GM12878 (cell line): ENCODE measurements around the gene IL18R1. TPM values are rescaled to one million over a fixed set of nuclear protein-coding genes. Genes with fewer than 3 reads are reported as not detected.

Experiments used
- ATAC-seq: fragments of 200-7000 bp; cut with Tn5 transposase; 3 replicates; pipeline ENCODE4 v1.9.1; 2020; ENCODE audit warnings: mild to moderate bottlenecking, moderate library complexity
- BruUV-seq: library from RNA; stranded (reverse); fragments of 400-500 nt; replicated peaks from 2 replicates; lab custom pipeline; 2021; lab: Mats Ljungman, UMichigan
- CTCF ChIA-PET: fragments of 300-600 bp; sonication (Branson Sonifier 250); formaldehyde crosslinking; extraction: SDS; loops from one replicate; lab custom pipeline; 2021; ENCODE audit warnings: inconsistent platforms; lab: Yijun Ruan, JAX
- POLR2A ChIA-PET: fragments of 350-600 bp; formaldehyde crosslinking; extraction: SDS; loops from one replicate; lab custom pipeline; 2021; ENCODE audit warnings: inconsistent platforms; lab: Charles Lee
- RAD21 ChIA-PET: fragments of 300-600 bp; sonication (Branson Sonifier 250); formaldehyde crosslinking; loops from one replicate; lab custom pipeline; 2023; ENCODE audit warnings: antibody characterized with exemption; ENCODE audit not compliant: unreplicated experiment; lab: Charles Lee
- SMC1A ChIA-PET: fragments of 300-600 bp; sonication (Branson Sonifier 250); formaldehyde crosslinking; loops from one replicate; lab custom pipeline; 2023; ENCODE audit not compliant: unreplicated experiment, uncharacterized antibody; lab: Charles Lee
- DNase-seq: peaks from one replicate; pipeline ENCODE4 v3.0.0-alpha.2; 2011; ENCODE audit warnings: low read depth, low spot score
- FAIRE-seq: peaks from 3 replicates; lab custom pipeline; 2011; peaks lifted over from hg19 to GRCh38; lab: Jason Lieb, UNC
- H2AFZ ChIP-seq: 2 replicates; pipeline ENCODE4 v1.6.0; 2011; ENCODE audit warnings: low read depth, low read length, control low read depth; ENCODE audit not compliant: control insufficient read depth
- H3K27ac ChIP-seq: 2 replicates; pipeline ENCODE4 v1.5.1; 2011; ENCODE audit warnings: control low read depth; ENCODE audit not compliant: control insufficient read depth, insufficient read depth
- H3K27me3 ChIP-seq, 2 experiments: replicated peaks in 1 of 2; 2 replicates each; pipeline versions ENCODE4 v1.6.0 to v1.6.1; 2011; ENCODE audit warnings: low read length in 1 of 2; ENCODE audit not compliant: control insufficient read depth in 2 of 2, insufficient read depth in 2 of 2
- H3K36me3 ChIP-seq, 2 experiments: 2 replicates each; pipeline ENCODE4 v1.5.1; 2011; ENCODE audit warnings: low read length in 1 of 2; ENCODE audit not compliant: control insufficient read depth in 2 of 2, insufficient read depth in 2 of 2
- H3K4me1 ChIP-seq: 2 replicates; pipeline ENCODE4 v1.6.1; 2011; ENCODE audit warnings: mild to moderate bottlenecking, low read length, moderate library complexity, mixed read lengths; ENCODE audit not compliant: control insufficient read depth, insufficient read depth
- H3K4me2 ChIP-seq: 2 replicates; pipeline ENCODE4 v1.6.0; 2011; ENCODE audit warnings: control low read depth; ENCODE audit not compliant: control insufficient read depth, insufficient read depth
- H3K4me3 ChIP-seq: fragments of 200-600 bp; sonication (generic); 2 replicates; pipeline ENCODE4 v1.5.1; 2016
- H3K79me2 ChIP-seq: 2 replicates; pipeline ENCODE4 v1.6.0; 2011; ENCODE audit warnings: low read length; ENCODE audit not compliant: control insufficient read depth, insufficient read depth
- H3K9ac ChIP-seq: 2 replicates; pipeline ENCODE4 v1.8.0; 2011; ENCODE audit warnings: low read length, control low read depth, mixed read lengths; ENCODE audit not compliant: control insufficient read depth, insufficient read depth
- H3K9me3 ChIP-seq: replicated peaks from 3 replicates; pipeline ENCODE4 v1.5.1; 2011; ENCODE audit warnings: mild to moderate bottlenecking, low read length; ENCODE audit not compliant: control insufficient read depth, insufficient read depth
- H4K20me1 ChIP-seq: 2 replicates; pipeline ENCODE4 v1.6.0; 2011; ENCODE audit not compliant: control insufficient read depth, insufficient read depth
- ATF2 ChIP-seq: IDR thresholded peaks from 2 replicates; pipeline ENCODE4 v1.6.1; 2012; ENCODE audit warnings: low read length, inconsistent platforms
- BCLAF1 ChIP-seq: fragments of 450-650 bp; IDR thresholded peaks from 2 replicates; pipeline ENCODE4 v1.6.1; 2017; ENCODE audit warnings: antibody characterized with exemption, mild to moderate bottlenecking, moderate library complexity
- CREB1 ChIP-seq: IDR thresholded peaks from 2 replicates; pipeline ENCODE4 v1.6.1; 2012; ENCODE audit warnings: low read depth, mild to moderate bottlenecking, inconsistent platforms
- E2F4 ChIP-seq: IDR thresholded peaks from 2 replicates; pipeline ENCODE4 v1.6.1; 2012; ENCODE audit warnings: low read depth, low read length, improper control_type of control experiment
- FOXM1 ChIP-seq: IDR thresholded peaks from 2 replicates; pipeline ENCODE4 v1.6.1; 2012; ENCODE audit warnings: low read depth, mild to moderate bottlenecking, inconsistent platforms, low read length, moderate library complexity
- IRF4 ChIP-seq: IDR thresholded peaks from 2 replicates; pipeline ENCODE4 v1.6.1; 2011; ENCODE audit warnings: low read depth, low read length
- MTA3 ChIP-seq: IDR thresholded peaks from 2 replicates; pipeline ENCODE4 v1.6.1; 2012; ENCODE audit warnings: low read length, inconsistent platforms, borderline replicate concordance
- POLR2A ChIP-seq: IDR thresholded peaks from 2 replicates; pipeline ENCODE4 v1.6.1; 2011; ENCODE audit warnings: low read depth, mild to moderate bottlenecking, low read length
- POU2F2 ChIP-seq: IDR thresholded peaks from 3 replicates; pipeline ENCODE4 v1.6.1; 2011; ENCODE audit warnings: low read depth, mild to moderate bottlenecking, low read length, borderline replicate concordance
- STAT3 ChIP-seq: IDR thresholded peaks from 2 replicates; pipeline ENCODE4 v1.6.1; 2011; ENCODE audit warnings: low read depth, low read length, improper control_type of control experiment
- WGBS: methylation state at CpG from one replicate; pipeline ENCODE4 v1.1.6; 2016; ENCODE audit warnings: low lambda C conversion rate; ENCODE audit not compliant: insufficient replicate concordance, insufficient coverage; ENCODE audit errors: missing lambda C conversion rate; 5-methylcytosine and 5-hydroxymethylcytosine counted together
- in situ Hi-C: fragments of 300-500 bp; cut with MboI; formaldehyde crosslinking; loops from 9 replicates; pipeline ENCODE4 v1.14.3; 2018; ENCODE audit warnings: mixed read lengths
- intact Hi-C: fragments of 100-400 bp; cut with micrococcal nuclease; formaldehyde crosslinking; loops from one replicate; pipeline ENCODE4 v1.14.2; 2022; ENCODE audit not compliant: unreplicated experiment
- polyA plus RNA-seq, 11 experiments: library from polyadenylated mRNA; depleted of rRNA in 4 of 11; unstranded in 6 of 11; stranded (reverse) in 5 of 11; fragments of >200 nt; fragmentation: Nextera tagmentation in 4 of 11; fragmentation: Illumina TruSeq in 1 of 11; extraction: Ambion mirVana in 4 of 11; extraction: Trizol in 1 of 11; gene quantifications; 1 replicate in 1 of 11; 2 replicates in 10 of 11; pipeline versions ENCODE4 v1.2.1 to v1.2.3, GENCODE V29; 2011 to 2016; ENCODE audit warnings: inconsistent platforms in 2 of 11, missing spikeins in 2 of 11, low read depth in 1 of 11
- total RNA-seq, 4 experiments: library from RNA; depleted of rRNA in 3 of 4; stranded (reverse); fragments of >200 nt in 3 of 4; fragmentation: Illumina TruSeq in 1 of 4; extraction: Trizol in 1 of 4; gene quantifications; 2 replicates each; pipeline versions ENCODE4 v1.2.1 to v1.2.3, GENCODE V29; 2013 to 2021

Gene IL18R1
- total and polyA plus RNA-seq, 10 of the 15 experiments (the other 5 are each of a cell fraction or from before 2014, with no cell fraction given) = 3.5 to 15.5 (median 11.1) TPM

GRCh38 chr2:102435741-102436140 lies 80.1 kb downstream of the IL18R1 start:
- intact Hi-C loops (loop anchor here (1.0 to 5.0 kb wide), 3 partner anchors 17 to 353 kb away; no protein-coding TSS in a partner anchor), in situ Hi-C loops (no loop called here)
- no peak for DNase-seq
- no peaks in the 10 kb centered on the region for H3K27me3 ChIP-seq
- TF ChIP-seq FOXM1 (0 out of 2 replicates have a peak, but pooled peaks have one; percentile 0), MTA3 (no peak)
- H3K9me3 ChIP-seq = no peaks in the 10 kb centered on the region; the same call in 1 of the 3 replicates
- no peak overlapping the region for H3K9ac ChIP-seq
- ChIA-PET RAD21 (interaction anchor here (1.1 to 2.3 kb wide), 12 partner anchors 11 to 606 kb away, joined by 3 to 8 read pairs (median 4); partner anchors contain the start of gene IL18R1), CTCF (interaction anchor here (0.5 to 5.8 kb wide), 11 partner anchors 11 to 430 kb away, joined by 3 to 34 read pairs (median 3); partner anchors contain the start of gene IL18RAP), SMC1A (interaction anchor here (0.7 to 5.0 kb wide), 11 partner anchors 10 to 552 kb away, joined by 3 to 24 read pairs (median 4); no protein-coding TSS in a partner anchor), POLR2A (interaction anchor here (0.7 to 1.7 kb wide), 4 partner anchors 11 to 410 kb away, joined by 3 to 7 read pairs (median 4); no protein-coding TSS in a partner anchor)
- H4K20me1 ChIP-seq = no peaks in the 10 kb centered on the region
- H3K36me3 ChIP-seq = no peaks in the 10 kb centered on the region
- 52% methylated on average over 2 of the region's 2 CpGs for WGBS
- H3K4me3 ChIP-seq = 0 out of 2 replicates have a peak overlapping the region, but pooled peaks have one; percentile 40
- ATAC-seq = peak; percentile 31
- no peak overlapping the region for H2AFZ ChIP-seq
- peaks cover 21% of the 10 kb centered on the region for H3K4me1 ChIP-seq
- FAIRE-seq = no peak
- no peaks in the 10 kb centered on the region for H3K79me2 ChIP-seq
- H3K4me2 ChIP-seq = peak overlapping the region; percentile 82; the same call in 1 of the 2 replicates
- H3K27ac ChIP-seq = peak overlapping the region; percentile 76
- no TSS peak for BruUV-seq

- H3K27ac ChIP-seq = peak overlapping the region; percentile 76
- no peaks in the 10 kb centered on the region for H3K36me3 ChIP-seq
- H3K9me3 ChIP-seq = no peaks in the 10 kb centered on the region; the same call in 2 of the 3 replicates
- H3K79me2 ChIP-seq = no peaks in the 10 kb centered on the region
- CTCF ChIA-PET = interaction anchor here (1.1 to 5.8 kb wide), 7 partner anchors 13 to 430 kb away, joined by 3 to 34 read pairs (median 5); partner anchors contain the start of gene IL18RAP
- POLR2A ChIA-PET = interaction anchor here (0.7 to 1.7 kb wide), 2 partner anchors 78 to 410 kb away, joined by 4 to 7 read pairs; no protein-coding TSS in a partner anchor
- in situ Hi-C loops = no loop called here
- WGBS = 0% methylated on average over 3 of the region's 3 CpGs
- H3K4me3 ChIP-seq = peak overlapping the region; percentile 40; the same call in 1 of the 2 replicates
- no peaks in the 10 kb centered on the region for H4K20me1 ChIP-seq
- intact Hi-C loops = loop anchor here (1.0 to 5.0 kb wide), 2 partner anchors 69 to 354 kb away; no protein-coding TSS in a partner anchor
- peak; percentile 49 for ATAC-seq
- RAD21 ChIA-PET = interaction anchor here (1.1 to 3.1 kb wide), 8 partner anchors 11 to 607 kb away, joined by 3 to 15 read pairs (median 4); partner anchors contain the start of gene IL18R1
- no peaks in the 10 kb centered on the region for H3K27me3 ChIP-seq
- no peak for FAIRE-seq
- no peak for DNase-seq
- H3K4me1 ChIP-seq = peaks cover 21% of the 10 kb centered on the region
- BruUV-seq = no TSS peak
- SMC1A ChIA-PET = interaction anchor here (0.6 to 5.0 kb wide), 9 partner anchors 11 to 193 kb away, joined by 3 to 24 read pairs (median 6); no protein-coding TSS in a partner anchor
- H2AFZ ChIP-seq = no peak overlapping the region; the same call in 1 of the 2 replicates
- H3K4me2 ChIP-seq = peak overlapping the region; percentile 82
- H3K9ac ChIP-seq = 0 out of 2 replicates have a peak overlapping the region, but pooled peaks have one; percentile 43
- TF ChIP-seq CREB1 = no peak
- no peak for TF ChIP-seq STAT3
- TF ChIP-seq POU2F2 = 0 out of 3 replicates have a peak, but pooled peaks have one; percentile 12
- no peak for TF ChIP-seq BCLAF1
- TF ChIP-seq IRF4 = peak; percentile 36; the same call in 1 of the 2 replicates
- TF ChIP-seq E2F4 = no peak
- no peak for TF ChIP-seq POLR2A
- peak; percentile 55; the same call in 1 of the 2 replicates for TF ChIP-seq ATF2
Observed at GRCh38 chr2:102436323-102436722, 80.7 kb downstream of the IL18R1 start.
